HL-60 (cell line): ENCODE results near the gene KIF20B.

Experiments used
- DNase-seq, 2 experiments: peaks; one replicate each; pipeline ENCODE4 v3.0.0-alpha.2; 2010 to 2020; ENCODE audit warnings: low read depth in 1 of 2, low spot score in 1 of 2
- H3K27ac ChIP-seq: fragments of 250-450 bp; sonication (Bioruptor Pico); replicated peaks from 2 replicates; pipeline ENCODE4 v1.5.1; 2020; ENCODE audit warnings: mild to moderate bottlenecking, moderate library complexity
- H3K27me3 ChIP-seq: fragments of 250-450 bp; sonication (Bioruptor Pico); 2 replicates; pipeline ENCODE4 v1.5.1; 2021; ENCODE audit warnings: mild to moderate bottlenecking, moderate library complexity; ENCODE audit not compliant: insufficient read depth, poor library complexity, severe bottlenecking
- H3K4me3 ChIP-seq: replicated peaks from 2 replicates; pipeline ENCODE4 v1.5.1; 2011; ENCODE audit warnings: mild to moderate bottlenecking, control low read depth, low read length; ENCODE audit not compliant: insufficient read depth
- CTCF ChIP-seq: IDR thresholded peaks from one replicate; pipeline ENCODE4 v1.5.1; 2011; ENCODE audit warnings: low read length, control low read depth, inconsistent platforms; ENCODE audit not compliant: insufficient read depth
- GABPA ChIP-seq: IDR thresholded peaks from 2 replicates; pipeline ENCODE4 v1.6.1; 2012; ENCODE audit warnings: low read depth
- POLR2AphosphoS5 ChIP-seq: IDR thresholded peaks from 2 replicates; pipeline ENCODE4 v1.6.1; 2012; ENCODE audit warnings: low read depth
- REST ChIP-seq: IDR thresholded peaks from 2 replicates; pipeline ENCODE4 v1.6.1; 2012; ENCODE audit warnings: low read depth; ENCODE audit not compliant: insufficient replicate concordance
- SPI1 ChIP-seq: IDR thresholded peaks from 2 replicates; pipeline ENCODE4 v1.6.1; 2012; ENCODE audit warnings: low read depth, mild to moderate bottlenecking, borderline replicate concordance

Gene KIF20B

GRCh38 chr10:89695307-89695706, 6.1 kb upstream of the KIF20B start:
- no peak overlapping the region for H3K4me3 ChIP-seq
- H3K27ac ChIP-seq = no peak overlapping the region
- no peaks in the 10 kb centered on the region for H3K27me3 ChIP-seq
- TF ChIP-seq POLR2AphosphoS5 = no peak
- no peak for TF ChIP-seq CTCF
- TF ChIP-seq GABPA = no peak
- TF ChIP-seq REST = no peak
- TF ChIP-seq SPI1 = no peak
- DNase-seq = no peak

GRCh38 chr10:89697946-89698345, 3.4 kb upstream of the KIF20B start:
- no peak for DNase-seq
- Histone ChIP-seq H3K27me3 (no peaks in the 10 kb centered on the region), H3K4me3 (no peak overlapping the region), H3K27ac (no peak overlapping the region)
- no peak for TF ChIP-seq SPI1
- TF ChIP-seq CTCF = no peak
- TF ChIP-seq POLR2AphosphoS5 = no peak
- TF ChIP-seq GABPA = no peak
- no peak for TF ChIP-seq REST

- DNase-seq = peak; percentile 7 to 29
- H3K27me3 ChIP-seq = no peaks in the 10 kb centered on the region
- H3K4me3 ChIP-seq = no peak overlapping the region
- TF ChIP-seq REST (no peak), POLR2AphosphoS5 (no peak), GABPA (no peak), SPI1 (no peak), CTCF (no peak)
- no peak overlapping the region for H3K27ac ChIP-seq
Measured at GRCh38 chr10:89699581-89700064, 1.8 kb upstream of the KIF20B start.
